Liver (tissue), 9 donors: Measurements from ENCODE around the gene DOK6. TPM values are rescaled to one million over a fixed set of nuclear protein-coding genes. Genes with fewer than 3 reads are reported as not detected.

Experiments
- DNase-seq: peaks from one replicate; pipeline ENCODE4 v3.0.0-alpha.2; 2017; ENCODE audit warnings: low spot score
- H3K27ac ChIP-seq, 2 donors: one replicate each; pipeline ENCODE4 v1.7.0; 2013; ENCODE audit warnings: inconsistent platforms in 2 of 2, low read length in 2 of 2, control low read depth in 1 of 2, low read depth in 1 of 2, mild to moderate bottlenecking in 1 of 2
- H3K27me3 ChIP-seq, 4 donors: one replicate each; pipeline versions ENCODE4 v1.6.1 to v1.7.0; 2013; ENCODE audit warnings: low read length in 3 of 4, inconsistent platforms in 1 of 4, mild to moderate bottlenecking in 1 of 4, moderate library complexity in 1 of 4; ENCODE audit not compliant: control insufficient read depth in 4 of 4, insufficient read depth in 4 of 4
- H3K36me3 ChIP-seq, 4 donors: one replicate each; pipeline versions ENCODE4 v1.6.1 to v1.7.0; 2013; ENCODE audit warnings: low read length in 3 of 4, mild to moderate bottlenecking in 3 of 4, low read depth in 1 of 4, moderate library complexity in 1 of 4; ENCODE audit not compliant: control insufficient read depth in 4 of 4, insufficient read depth in 3 of 4
- H3K4me1 ChIP-seq, 4 donors: one replicate each; pipeline versions ENCODE4 v1.6.1 to v1.7.0; 2013; ENCODE audit warnings: low read length in 3 of 4, mild to moderate bottlenecking in 3 of 4, moderate library complexity in 1 of 4; ENCODE audit not compliant: control insufficient read depth in 4 of 4, insufficient read depth in 4 of 4
- H3K4me3 ChIP-seq, 3 donors: one replicate each; pipeline versions ENCODE4 v1.6.1 to v1.7.0; 2013; ENCODE audit warnings: low read length in 3 of 3, control low read depth in 1 of 3, low read depth in 1 of 3, mild to moderate bottlenecking in 1 of 3
- H3K9ac ChIP-seq, 2 donors: one replicate each; pipeline ENCODE4 v1.7.0; 2013; ENCODE audit warnings: low read length in 2 of 2, mild to moderate bottlenecking in 2 of 2, moderate library complexity in 2 of 2, control low read depth in 1 of 2, low read depth in 1 of 2
- H3K9me3 ChIP-seq, 4 donors: one replicate each; pipeline versions ENCODE4 v1.6.1 to v1.7.0; 2013; ENCODE audit warnings: low read length in 3 of 4; ENCODE audit not compliant: control insufficient read depth in 4 of 4
- EGR1 ChIP-seq, 2 donors: IDR thresholded peaks; 2 replicates each; pipeline ENCODE4 v1.6.1; 2016 to 2018; ENCODE audit warnings: antibody characterized with exemption in 2 of 2, low read depth in 2 of 2
- FOXA1 ChIP-seq: IDR thresholded peaks from 2 replicates; pipeline ENCODE4 v1.6.1; 2016; ENCODE audit warnings: antibody characterized with exemption
- FOXA2 ChIP-seq: IDR thresholded peaks from 2 replicates; pipeline ENCODE4 v1.6.1; 2016; ENCODE audit warnings: antibody characterized with exemption
- GABPA ChIP-seq, 2 donors: IDR thresholded peaks in 1 of 2; conservative IDR thresholded peaks in 1 of 2; 2 replicates each; pipeline ENCODE4 v1.6.1; 2016; ENCODE audit warnings: antibody characterized with exemption in 2 of 2, mild to moderate bottlenecking in 1 of 2, moderate library complexity in 1 of 2
- HNF4A ChIP-seq, 2 donors: conservative IDR thresholded peaks; 2 replicates each; pipeline ENCODE4 v1.6.1; 2016; ENCODE audit warnings: antibody characterized with exemption in 2 of 2, mild to moderate bottlenecking in 2 of 2
- HNF4G ChIP-seq: IDR thresholded peaks from 2 replicates; pipeline ENCODE4 v1.6.1; 2016; ENCODE audit warnings: antibody characterized with exemption
- JUND ChIP-seq, 2 donors: IDR thresholded peaks; 2 replicates each; pipeline ENCODE4 v1.6.1; 2016; ENCODE audit warnings: antibody characterized with exemption in 2 of 2
- NR2F2 ChIP-seq: IDR thresholded peaks from 2 replicates; pipeline ENCODE4 v1.6.1; 2016; ENCODE audit warnings: antibody characterized with exemption
- RAD21 ChIP-seq, 2 donors: IDR thresholded peaks; 2 replicates each; pipeline ENCODE4 v1.6.1; 2016; ENCODE audit warnings: antibody characterized with exemption in 2 of 2, mild to moderate bottlenecking in 2 of 2
- RXRA ChIP-seq, 2 donors: IDR thresholded peaks; 2 replicates each; pipeline ENCODE4 v1.6.1; 2017 to 2018; ENCODE audit warnings: antibody characterized with exemption in 2 of 2, mild to moderate bottlenecking in 1 of 2
- SP1 ChIP-seq: IDR thresholded peaks from 2 replicates; pipeline ENCODE4 v1.6.1; 2018; ENCODE audit warnings: antibody characterized with exemption, mild to moderate bottlenecking
- TAF1 ChIP-seq: conservative IDR thresholded peaks from 2 replicates; pipeline ENCODE4 v1.6.1; 2016; ENCODE audit warnings: antibody characterized with exemption, mild to moderate bottlenecking
- YY1 ChIP-seq: IDR thresholded peaks from 2 replicates; pipeline ENCODE4 v1.6.1; 2016; ENCODE audit warnings: antibody characterized with exemption, mild to moderate bottlenecking
- WGBS: extraction: QIAGEN DNeasy Blood & Tissue Kit; methylation state at CpG from one replicate; pipeline ENCODE4 v1.1.7; 2013; 5-methylcytosine and 5-hydroxymethylcytosine counted together
- polyA plus RNA-seq, 2 donors: library from polyadenylated mRNA; stranded (reverse) in 1 of 2; unstranded in 1 of 2; fragments of 200-250 nt in 1 of 2; fragments of >200 nt in 1 of 2; fragmentation: Nextera tagmentation in 1 of 2; extraction: Ambion mirVana in 1 of 2; gene quantifications; one replicate each; pipeline versions ENCODE4 v1.2.1 to v1.2.3, GENCODE V29; 2013 to 2015
- total RNA-seq, 2 donors: library from RNA; depleted of rRNA; stranded (reverse); fragments of >200 nt; gene quantifications; one replicate each; pipeline ENCODE4 v1.2.3, GENCODE V29; 2014
- TF ChIP-seq, protein P1 (sequence below): IDR thresholded peaks from 2 replicates; pipeline ENCODE4 v1.6.1; 2016; ENCODE audit warnings: antibody characterized with exemption
- TF ChIP-seq, protein P2 (sequence below): IDR thresholded peaks from 2 replicates; pipeline ENCODE4 v1.6.1; 2016; ENCODE audit warnings: antibody characterized with exemption
- TF ChIP-seq, protein P3 (sequence below): IDR thresholded peaks from 2 replicates; pipeline ENCODE4 v1.6.1; 2016; ENCODE audit warnings: antibody characterized with exemption
- TF ChIP-seq, protein P4 (sequence below): fragments of 150-350 bp; IDR thresholded peaks from 2 replicates; pipeline ENCODE4 v1.5.1; 2017; ENCODE audit warnings: improper control_type of control experiment, low read depth, low read length; ENCODE audit not compliant: missing input control
- TF ChIP-seq, protein P5 (sequence below): IDR thresholded peaks from 2 replicates; pipeline ENCODE4 v1.6.1; 2016; ENCODE audit warnings: antibody characterized with exemption, mild to moderate bottlenecking
- donor health status: healthy.
- donor health status: healthy.
- donor health status: healthy.
- donor health status: healthy.
- donor health status: healthy.

The DOK6 gene
- total and polyA plus RNA-seq, 4 donors, result 0.08 to 1.1 (median 0.67) TPM

DNA sequence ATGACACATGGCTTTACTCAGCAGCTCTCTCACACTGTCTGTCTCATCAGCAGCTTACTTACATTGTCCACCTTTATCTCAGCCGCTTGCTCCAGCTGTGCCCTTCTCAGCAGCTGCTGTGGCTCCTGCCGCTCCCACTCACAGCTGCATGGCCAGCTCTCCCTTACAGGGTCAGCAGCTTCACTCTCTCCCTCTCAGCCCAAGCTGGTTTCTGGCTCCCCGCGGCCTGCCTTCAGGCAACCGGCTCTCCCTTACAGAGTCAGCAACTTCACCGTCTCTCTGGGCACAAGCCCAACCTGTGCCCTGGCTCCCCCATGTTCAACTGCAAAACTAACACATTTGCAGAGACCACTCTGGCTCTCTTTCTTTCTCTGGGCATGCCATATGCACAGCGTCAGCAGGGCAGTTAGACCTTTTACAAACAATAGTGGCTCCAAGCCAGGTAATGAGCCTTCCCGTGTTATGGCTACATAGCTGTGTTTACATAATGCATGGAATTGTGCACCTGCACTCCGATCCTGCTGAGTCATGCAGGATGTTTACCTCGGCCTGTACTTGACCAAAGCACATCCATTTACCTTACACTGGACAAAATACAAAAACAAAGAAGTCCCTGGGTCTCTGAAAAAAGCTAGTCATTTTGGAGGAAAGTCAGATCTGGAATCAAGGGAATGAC lies 167.3 kb downstream of the DOK6 start:
- no peak overlapping the region for H3K27ac ChIP-seq
- H3K4me3 ChIP-seq, result no peak overlapping the region
- H3K9me3 ChIP-seq, result peaks cover 0 to 2% (median 0%) of the 10 kb centered on the region in 4 donors
- H3K4me1 ChIP-seq, result no peaks in the 10 kb centered on the region
- DNase-seq, result no peak
- H3K9ac ChIP-seq, result no peak overlapping the region
- TF ChIP-seq FOXA1, result no peak
- no peak for TF ChIP-seq NR2F2
- WGBS, result 83% methylated on average over 10 of the region's 10 CpGs
- no peaks in the 10 kb centered on the region for H3K27me3 ChIP-seq
- H3K36me3 ChIP-seq, result no peaks in the 10 kb centered on the region

DNA sequence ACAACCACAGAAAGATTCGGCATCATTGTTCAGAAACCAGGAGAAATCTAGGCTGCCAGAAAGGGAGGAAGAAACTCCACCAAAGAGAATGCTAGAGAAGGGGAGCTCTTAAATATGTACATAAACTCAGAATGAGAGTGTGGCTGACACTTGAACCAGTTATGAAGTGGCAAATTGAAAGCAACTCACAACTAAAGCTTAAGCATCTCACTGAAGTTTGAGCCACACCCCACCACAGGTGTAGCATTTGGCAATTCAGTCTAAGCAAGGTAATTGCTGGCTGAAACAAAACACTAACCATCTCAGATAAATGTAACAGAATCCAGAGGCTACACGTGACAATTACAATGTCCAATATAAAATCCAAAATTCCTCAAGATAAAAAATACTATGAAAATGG lies 168.4 kb downstream of the DOK6 start:
- Histone ChIP-seq H3K9me3 (peaks cover 0 to 2% (median 0%) of the 10 kb centered on the region in 4 donors), H3K27ac (no peak overlapping the region), H3K4me3 (no peak overlapping the region), H3K36me3 (no peaks in the 10 kb centered on the region), H3K4me1 (no peaks in the 10 kb centered on the region), H3K27me3 (no peaks in the 10 kb centered on the region), H3K9ac (no peak overlapping the region)
- TF ChIP-seq FOXA1 (no peak), HNF4A (conservative IDR thresholded peaks at IDR 0.05) (no peak), RXRA (IDR thresholded peaks at IDR 0.05) (no peak), RAD21 (IDR thresholded peaks at IDR 0.05) (no peak), JUND (IDR thresholded peaks at IDR 0.05) (no peak), HNF4G (no peak), FOXA2 (no peak), EGR1 (IDR thresholded peaks at IDR 0.05; ENCODE audit: low read depth in 2 of 2) (no peak), SP1 (no peak), GABPA (IDR thresholded peaks at IDR 0.05 in 1 of 2, conservative IDR thresholded peaks at IDR 0.05 in 1 of 2) (no peak), YY1 (no peak), TAF1 (no peak)
- TF ChIP-seq, protein P1, sequence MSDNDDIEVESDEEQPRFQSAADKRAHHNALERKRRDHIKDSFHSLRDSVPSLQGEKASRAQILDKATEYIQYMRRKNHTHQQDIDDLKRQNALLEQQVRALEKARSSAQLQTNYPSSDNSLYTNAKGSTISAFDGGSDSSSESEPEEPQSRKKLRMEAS, result no peak
- TF ChIP-seq, protein P2, sequence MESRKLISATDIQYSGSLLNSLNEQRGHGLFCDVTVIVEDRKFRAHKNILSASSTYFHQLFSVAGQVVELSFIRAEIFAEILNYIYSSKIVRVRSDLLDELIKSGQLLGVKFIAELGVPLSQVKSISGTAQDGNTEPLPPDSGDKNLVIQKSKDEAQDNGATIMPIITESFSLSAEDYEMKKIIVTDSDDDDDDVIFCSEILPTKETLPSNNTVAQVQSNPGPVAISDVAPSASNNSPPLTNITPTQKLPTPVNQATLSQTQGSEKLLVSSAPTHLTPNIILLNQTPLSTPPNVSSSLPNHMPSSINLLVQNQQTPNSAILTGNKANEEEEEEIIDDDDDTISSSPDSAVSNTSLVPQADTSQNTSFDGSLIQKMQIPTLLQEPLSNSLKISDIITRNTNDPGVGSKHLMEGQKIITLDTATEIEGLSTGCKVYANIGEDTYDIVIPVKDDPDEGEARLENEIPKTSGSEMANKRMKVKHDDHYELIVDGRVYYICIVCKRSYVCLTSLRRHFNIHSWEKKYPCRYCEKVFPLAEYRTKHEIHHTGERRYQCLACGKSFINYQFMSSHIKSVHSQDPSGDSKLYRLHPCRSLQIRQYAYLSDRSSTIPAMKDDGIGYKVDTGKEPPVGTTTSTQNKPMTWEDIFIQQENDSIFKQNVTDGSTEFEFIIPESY, result no peak
- TF ChIP-seq, protein P3, sequence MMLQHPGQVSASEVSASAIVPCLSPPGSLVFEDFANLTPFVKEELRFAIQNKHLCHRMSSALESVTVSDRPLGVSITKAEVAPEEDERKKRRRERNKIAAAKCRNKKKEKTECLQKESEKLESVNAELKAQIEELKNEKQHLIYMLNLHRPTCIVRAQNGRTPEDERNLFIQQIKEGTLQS, result no peak
- TF ChIP-seq, protein P4, sequence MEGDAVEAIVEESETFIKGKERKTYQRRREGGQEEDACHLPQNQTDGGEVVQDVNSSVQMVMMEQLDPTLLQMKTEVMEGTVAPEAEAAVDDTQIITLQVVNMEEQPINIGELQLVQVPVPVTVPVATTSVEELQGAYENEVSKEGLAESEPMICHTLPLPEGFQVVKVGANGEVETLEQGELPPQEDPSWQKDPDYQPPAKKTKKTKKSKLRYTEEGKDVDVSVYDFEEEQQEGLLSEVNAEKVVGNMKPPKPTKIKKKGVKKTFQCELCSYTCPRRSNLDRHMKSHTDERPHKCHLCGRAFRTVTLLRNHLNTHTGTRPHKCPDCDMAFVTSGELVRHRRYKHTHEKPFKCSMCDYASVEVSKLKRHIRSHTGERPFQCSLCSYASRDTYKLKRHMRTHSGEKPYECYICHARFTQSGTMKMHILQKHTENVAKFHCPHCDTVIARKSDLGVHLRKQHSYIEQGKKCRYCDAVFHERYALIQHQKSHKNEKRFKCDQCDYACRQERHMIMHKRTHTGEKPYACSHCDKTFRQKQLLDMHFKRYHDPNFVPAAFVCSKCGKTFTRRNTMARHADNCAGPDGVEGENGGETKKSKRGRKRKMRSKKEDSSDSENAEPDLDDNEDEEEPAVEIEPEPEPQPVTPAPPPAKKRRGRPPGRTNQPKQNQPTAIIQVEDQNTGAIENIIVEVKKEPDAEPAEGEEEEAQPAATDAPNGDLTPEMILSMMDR, result no peak
- TF ChIP-seq, protein P5, sequence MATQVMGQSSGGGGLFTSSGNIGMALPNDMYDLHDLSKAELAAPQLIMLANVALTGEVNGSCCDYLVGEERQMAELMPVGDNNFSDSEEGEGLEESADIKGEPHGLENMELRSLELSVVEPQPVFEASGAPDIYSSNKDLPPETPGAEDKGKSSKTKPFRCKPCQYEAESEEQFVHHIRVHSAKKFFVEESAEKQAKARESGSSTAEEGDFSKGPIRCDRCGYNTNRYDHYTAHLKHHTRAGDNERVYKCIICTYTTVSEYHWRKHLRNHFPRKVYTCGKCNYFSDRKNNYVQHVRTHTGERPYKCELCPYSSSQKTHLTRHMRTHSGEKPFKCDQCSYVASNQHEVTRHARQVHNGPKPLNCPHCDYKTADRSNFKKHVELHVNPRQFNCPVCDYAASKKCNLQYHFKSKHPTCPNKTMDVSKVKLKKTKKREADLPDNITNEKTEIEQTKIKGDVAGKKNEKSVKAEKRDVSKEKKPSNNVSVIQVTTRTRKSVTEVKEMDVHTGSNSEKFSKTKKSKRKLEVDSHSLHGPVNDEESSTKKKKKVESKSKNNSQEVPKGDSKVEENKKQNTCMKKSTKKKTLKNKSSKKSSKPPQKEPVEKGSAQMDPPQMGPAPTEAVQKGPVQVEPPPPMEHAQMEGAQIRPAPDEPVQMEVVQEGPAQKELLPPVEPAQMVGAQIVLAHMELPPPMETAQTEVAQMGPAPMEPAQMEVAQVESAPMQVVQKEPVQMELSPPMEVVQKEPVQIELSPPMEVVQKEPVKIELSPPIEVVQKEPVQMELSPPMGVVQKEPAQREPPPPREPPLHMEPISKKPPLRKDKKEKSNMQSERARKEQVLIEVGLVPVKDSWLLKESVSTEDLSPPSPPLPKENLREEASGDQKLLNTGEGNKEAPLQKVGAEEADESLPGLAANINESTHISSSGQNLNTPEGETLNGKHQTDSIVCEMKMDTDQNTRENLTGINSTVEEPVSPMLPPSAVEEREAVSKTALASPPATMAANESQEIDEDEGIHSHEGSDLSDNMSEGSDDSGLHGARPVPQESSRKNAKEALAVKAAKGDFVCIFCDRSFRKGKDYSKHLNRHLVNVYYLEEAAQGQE, result no peak
- 93% methylated on average over 2 of the region's 2 CpGs for WGBS
- DNase-seq, result no peak
